HepG2 (cell line): ENCODE measurements around the gene PSD4. TPM values are rescaled to one million over a fixed set of nuclear protein-coding genes. Genes with fewer than 3 reads are reported as not detected.

Source experiments
- ATAC-seq: fragments of 200-7000 bp; cut with Tn5 transposase; 3 replicates; pipeline ENCODE4 v1.9.1; 2020; ENCODE audit warnings: mild to moderate bottlenecking, moderate library complexity
- BruUV-seq: library from RNA; stranded (reverse); fragments of 400-500 nt; replicated peaks from 2 replicates; lab custom pipeline; 2021; lab: Mats Ljungman, UMichigan
- CTCF ChIA-PET: fragments of 300-600 bp; formaldehyde crosslinking; extraction: SDS; loops from one replicate; lab custom pipeline; 2021; ENCODE audit warnings: low total read pairs, inconsistent platforms, low intra/inter-chr PET ratio; lab: Yijun Ruan, JAX
- POLR2A ChIA-PET: fragments of 350-600 bp; sonication (Branson Sonifier 250); formaldehyde crosslinking; loops from one replicate; lab custom pipeline; 2020; ENCODE audit warnings: antibody characterized with exemption, inconsistent platforms; lab: Yijun Ruan, JAX
- DNase-seq: peaks from one replicate; pipeline ENCODE4 v3.0.0-alpha.2; 2015; ENCODE audit warnings: low spot score
- FAIRE-seq: peaks from 3 replicates; lab custom pipeline; 2011; peaks lifted over from hg19 to GRCh38; lab: Jason Lieb, UNC
- H2AFZ ChIP-seq: one replicate; pipeline ENCODE4 v1.6.1; 2011; ENCODE audit warnings: low read length, inconsistent platforms
- H3K27ac ChIP-seq: fragments of 300-600 bp; 3 replicates; pipeline ENCODE4 v1.8.0; 2011; ENCODE audit warnings: mixed run types, mild to moderate bottlenecking, mixed read lengths, low read length, inconsistent platforms; ENCODE audit not compliant: insufficient read depth; ENCODE audit errors: extremely low read length
- H3K27me3 ChIP-seq, 2 experiments: fragments of 200-600 bp in 1 of 2; 2 replicates in 1 of 2; 3 replicates in 1 of 2; pipeline versions ENCODE4 v1.6.0 to v1.8.0; 2011; ENCODE audit warnings: low read length in 2 of 2, mild to moderate bottlenecking in 2 of 2, moderate library complexity in 2 of 2, inconsistent platforms in 1 of 2; ENCODE audit not compliant: insufficient read depth in 2 of 2, control insufficient read depth in 1 of 2
- H3K36me3 ChIP-seq, 2 experiments: fragments of 200-600 bp in 1 of 2; replicated peaks in 1 of 2; 2 replicates in 1 of 2; 3 replicates in 1 of 2; pipeline versions ENCODE4 v1.5.1 to v1.8.0; 2011; ENCODE audit warnings: low read length in 2 of 2, inconsistent platforms in 1 of 2; ENCODE audit not compliant: insufficient read depth in 2 of 2, control insufficient read depth in 1 of 2
- H3K4me1 ChIP-seq: 2 replicates; pipeline ENCODE4 v1.5.1; 2012; ENCODE audit warnings: low read length, inconsistent platforms; ENCODE audit not compliant: insufficient read depth
- H3K4me2 ChIP-seq: 2 replicates; pipeline ENCODE4 v1.6.0; 2011; ENCODE audit warnings: low read depth, low read length, inconsistent platforms
- H3K4me3 ChIP-seq, 3 experiments: fragments of 200-600 bp in 1 of 3; sonication (generic), shearing (Covaris generic) in 1 of 3; replicated peaks in 1 of 3; 2 replicates each; pipeline ENCODE4 v1.5.1; 2011 to 2016; ENCODE audit warnings: low read length in 3 of 3, inconsistent platforms in 2 of 3, low read depth in 2 of 3, mild to moderate bottlenecking in 2 of 3, control low read depth in 1 of 3, mixed read lengths in 1 of 3; ENCODE audit not compliant: insufficient read depth in 1 of 3
- H3K79me2 ChIP-seq: one replicate; pipeline ENCODE4 v1.6.1; 2011; ENCODE audit warnings: low read length, inconsistent platforms; ENCODE audit not compliant: insufficient read depth
- H3K9ac ChIP-seq: 2 replicates; pipeline ENCODE4 v1.6.0; 2011; ENCODE audit warnings: mild to moderate bottlenecking, low read depth, low read length, inconsistent platforms; ENCODE audit not compliant: insufficient read depth
- H3K9me3 ChIP-seq: 2 replicates; pipeline ENCODE4 v1.5.1; 2012; ENCODE audit warnings: mild to moderate bottlenecking, low read length
- H4K20me1 ChIP-seq: 2 replicates; pipeline ENCODE4 v1.6.0; 2011; ENCODE audit warnings: inconsistent platforms, mild to moderate bottlenecking, low read length, moderate library complexity; ENCODE audit not compliant: insufficient read depth
- ATRX ChIP-seq: sonication (generic); formaldehyde crosslinking; IDR thresholded peaks from 2 replicates; pipeline ENCODE4 v1.4.0; 2020; ENCODE audit warnings: missing genetic modification reagents, borderline replicate concordance
- CENPT ChIP-seq: sonication (generic); formaldehyde crosslinking; IDR thresholded peaks from 2 replicates; pipeline ENCODE4 v1.8.0; 2022; ENCODE audit warnings: low read depth, mild to moderate bottlenecking, moderate library complexity, missing genetic modification reagents
- GTF3A ChIP-seq: sonication (generic); formaldehyde crosslinking; conservative IDR thresholded peaks from 2 replicates; pipeline ENCODE4 v1.4.0; 2020; ENCODE audit warnings: mild to moderate bottlenecking, missing genetic modification reagents
- IRF2 ChIP-seq: IDR thresholded peaks from 2 replicates; pipeline ENCODE4 v1.6.1; 2018; ENCODE audit warnings: missing genetic modification reagents, missing compliant biosample characterization
- KLF13 ChIP-seq: sonication (generic); formaldehyde crosslinking; IDR thresholded peaks from 2 replicates; pipeline ENCODE4 v1.4.0; 2020; ENCODE audit warnings: mild to moderate bottlenecking, missing genetic modification reagents
- SSRP1 ChIP-seq: IDR thresholded peaks from 2 replicates; pipeline ENCODE4 v1.6.1; 2016; ENCODE audit warnings: control low read depth
- STAG1 ChIP-seq: sonication (generic); formaldehyde crosslinking; IDR thresholded peaks from 2 replicates; pipeline ENCODE4 v1.4.0; 2020; ENCODE audit warnings: missing genetic modification reagents
- ZNF235 ChIP-seq: sonication (generic); formaldehyde crosslinking; IDR thresholded peaks from 2 replicates; pipeline ENCODE4 v1.8.1; 2023; ENCODE audit warnings: mild to moderate bottlenecking, missing genetic modification reagents, borderline replicate concordance
- ZNF282 ChIP-seq: fragments of 450-650 bp; IDR thresholded peaks from 2 replicates; pipeline ENCODE4 v1.6.1; 2018; ENCODE audit not compliant: partially characterized antibody
- ZNF430 ChIP-seq: sonication (generic); formaldehyde crosslinking; IDR thresholded peaks from 2 replicates; pipeline ENCODE4 v1.9.0; 2021; ENCODE audit warnings: mild to moderate bottlenecking, missing genetic modification reagents
- ZNF550 ChIP-seq: sonication (generic); formaldehyde crosslinking; IDR thresholded peaks from 2 replicates; pipeline ENCODE4 v1.4.0; 2020; ENCODE audit warnings: mild to moderate bottlenecking, missing genetic modification reagents, borderline replicate concordance
- whole genome bisulfite sequencing: methylation state at CpG from one replicate; pipeline ENCODE4 v1.1.6; 2017; ENCODE audit warnings: low lambda C conversion rate; 5-methylcytosine and 5-hydroxymethylcytosine counted together
- in situ Hi-C: cut with HindIII; loops from 2 replicates; pipeline ENCODE4 v1.10.0; 2017; ENCODE audit warnings: low pct_unique_long_range_greater_than_20kb; ENCODE audit not compliant: extremely low pct_ligation_motif_present
- intact Hi-C: fragments of 100-400 bp; cut with micrococcal nuclease; formaldehyde crosslinking; loops from one replicate; pipeline ENCODE4 v1.10.0; 2022; ENCODE audit not compliant: unreplicated experiment
- polyA plus RNA-seq, 8 experiments: library from polyadenylated mRNA; depleted of rRNA in 3 of 8; stranded (reverse) in 7 of 8; unstranded in 1 of 8; fragments of >200 nt; fragmentation: Illumina TruSeq in 4 of 8; extraction: Trizol in 4 of 8; gene quantifications; 2 replicates each; pipeline versions ENCODE4 v1.2.1 to v1.2.3, GENCODE V29; 2011 to 2016; ENCODE audit warnings: low read depth in 4 of 8, missing spikeins in 1 of 8, mixed read lengths in 1 of 8; ENCODE audit not compliant: insufficient read depth in 1 of 8
- total RNA-seq, 5 experiments: library from RNA; depleted of rRNA; stranded (reverse); fragments of >200 nt; fragmentation: Illumina TruSeq; extraction: Trizol; gene quantifications; 2 replicates each; pipeline ENCODE4 v1.2.3, GENCODE V29; 2016; ENCODE audit warnings: low read depth in 1 of 5
- TF ChIP-seq, protein P1 (sequence below): fragments of 450-650 bp; IDR thresholded peaks from 2 replicates; pipeline ENCODE4 v1.6.1; 2017

The PSD4 gene
- total and polyA plus RNA-seq, 2 of the 13 experiments (the other 11 are each of a cell fraction or from before 2014, with no cell fraction given) = 5.8 to 9.4 TPM

DNA sequence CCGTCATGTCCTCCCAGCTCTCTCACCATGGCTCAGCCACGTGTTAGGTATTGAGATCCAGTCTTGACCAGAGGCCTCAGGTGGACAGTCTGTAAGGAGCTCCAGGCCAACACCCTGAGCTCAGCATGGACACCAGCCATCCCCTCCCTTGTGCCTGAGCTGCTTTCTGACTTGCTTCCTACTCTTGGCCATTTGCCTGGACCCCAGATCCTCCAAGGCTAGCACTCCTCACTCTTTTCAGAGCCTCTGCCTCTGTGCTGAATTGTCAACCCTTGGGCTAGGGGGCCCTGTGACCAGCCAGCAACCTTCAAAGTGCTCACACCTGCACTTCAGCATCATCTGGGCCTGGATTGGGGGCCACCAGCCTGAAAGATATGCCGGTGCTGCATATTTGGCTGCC is 58.4 kb downstream of the PSD4 start:
- DNase-seq (no peak), ATAC-seq (no peak), FAIRE-seq (no peak)
- intact Hi-C loops = loop anchor here (2.0 kb wide), 2 partner anchors 13 to 27 kb away; no protein-coding TSS in a partner anchor
- TF ChIP-seq ZNF430 (no peak), IRF2 (CRISPR knock-in tag) (no peak), CENPT (CRISPR knock-in tag) (no peak), ZNF282 (no peak), SSRP1 (CRISPR knock-in tag) (no peak), STAG1 (CRISPR knock-in tag) (no peak), ATRX (CRISPR knock-in tag) (no peak), ZNF550 (CRISPR knock-in tag) (no peak), ZNF235 (CRISPR knock-in tag) (no peak), GTF3A (CRISPR knock-in tag) (no peak), KLF13 (CRISPR knock-in tag) (no peak)
- TF ChIP-seq, protein P1, sequence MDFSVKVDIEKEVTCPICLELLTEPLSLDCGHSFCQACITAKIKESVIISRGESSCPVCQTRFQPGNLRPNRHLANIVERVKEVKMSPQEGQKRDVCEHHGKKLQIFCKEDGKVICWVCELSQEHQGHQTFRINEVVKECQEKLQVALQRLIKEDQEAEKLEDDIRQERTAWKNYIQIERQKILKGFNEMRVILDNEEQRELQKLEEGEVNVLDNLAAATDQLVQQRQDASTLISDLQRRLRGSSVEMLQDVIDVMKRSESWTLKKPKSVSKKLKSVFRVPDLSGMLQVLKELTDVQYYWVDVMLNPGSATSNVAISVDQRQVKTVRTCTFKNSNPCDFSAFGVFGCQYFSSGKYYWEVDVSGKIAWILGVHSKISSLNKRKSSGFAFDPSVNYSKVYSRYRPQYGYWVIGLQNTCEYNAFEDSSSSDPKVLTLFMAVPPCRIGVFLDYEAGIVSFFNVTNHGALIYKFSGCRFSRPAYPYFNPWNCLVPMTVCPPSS = no peak
- no TSS peak for BruUV-seq
- no peaks in the 10 kb centered on the region for H3K36me3 ChIP-seq
- H3K9ac ChIP-seq = no peak overlapping the region
- H3K27me3 ChIP-seq = 0 out of 5 replicates have a peak, but pooled peaks cover 0 to 5% of the 10 kb centered on the region in 2 experiments
- H2AFZ ChIP-seq = no peak overlapping the region
- in situ Hi-C loops = no loop called here
- no peak overlapping the region for H3K27ac ChIP-seq
- H3K9me3 ChIP-seq = no peaks in the 10 kb centered on the region
- peaks cover 48% of the 10 kb centered on the region for H3K4me1 ChIP-seq
- no peaks in the 10 kb centered on the region for H3K79me2 ChIP-seq
- no peak overlapping the region for H3K4me2 ChIP-seq
- WGBS = 70% methylated on average over 3 of the region's 3 CpGs
- no peaks in the 10 kb centered on the region for H4K20me1 ChIP-seq
- no peak overlapping the region for H3K4me3 ChIP-seq
- POLR2A ChIA-PET = interaction anchor here (2.6 kb wide), 1 partner anchor 12 kb away, joined by 10 read pairs; no protein-coding TSS in a partner anchor
- CTCF ChIA-PET = no interaction called here
